Upper lobe of left lung (tissue), 4 donors: ENCODE data around the gene TNFAIP1.

Experiments
- POLR2AphosphoS5 ChIP-seq, 2 donors: sonication (generic); formaldehyde crosslinking; IDR thresholded peaks; one replicate each; pipeline ENCODE4 v1.5.1; 2017; ENCODE audit warnings: antibody characterized with exemption in 2 of 2
- TF ChIP-seq, protein P1 (sequence below), 6 experiments: fragments of 450-650 bp in 4 of 6; fragments of 200-600 bp in 2 of 6; sonication (generic) in 2 of 6; IDR thresholded peaks; one replicate each; pipeline ENCODE4 v1.5.1; 2016 to 2019; ENCODE audit warnings: antibody characterized with exemption in 6 of 6

DNA sequence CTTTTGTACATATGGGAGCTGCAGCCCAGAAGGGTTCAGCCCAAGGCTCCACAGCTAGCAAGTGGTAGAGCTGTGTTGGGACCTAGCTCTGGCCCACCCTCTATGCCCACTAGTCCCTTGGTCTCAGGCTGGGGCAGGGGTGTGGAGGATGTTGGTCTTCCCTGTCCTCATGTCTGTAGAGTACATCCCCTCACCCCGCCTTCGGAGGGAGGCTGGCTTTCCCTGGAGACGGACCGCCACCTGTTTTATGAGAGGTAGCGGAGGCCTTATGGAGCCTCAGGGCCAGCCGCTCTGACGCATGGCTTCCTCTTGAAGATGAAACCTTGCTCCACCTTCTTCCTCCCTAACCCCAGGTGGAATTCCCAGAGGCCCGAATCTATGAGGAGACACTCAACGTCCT, 8.4 kb downstream of the TNFAIP1 start:
- no peak for TF ChIP-seq POLR2AphosphoS5 (IDR thresholded peaks at IDR 0.05)
- TF ChIP-seq, protein P1, sequence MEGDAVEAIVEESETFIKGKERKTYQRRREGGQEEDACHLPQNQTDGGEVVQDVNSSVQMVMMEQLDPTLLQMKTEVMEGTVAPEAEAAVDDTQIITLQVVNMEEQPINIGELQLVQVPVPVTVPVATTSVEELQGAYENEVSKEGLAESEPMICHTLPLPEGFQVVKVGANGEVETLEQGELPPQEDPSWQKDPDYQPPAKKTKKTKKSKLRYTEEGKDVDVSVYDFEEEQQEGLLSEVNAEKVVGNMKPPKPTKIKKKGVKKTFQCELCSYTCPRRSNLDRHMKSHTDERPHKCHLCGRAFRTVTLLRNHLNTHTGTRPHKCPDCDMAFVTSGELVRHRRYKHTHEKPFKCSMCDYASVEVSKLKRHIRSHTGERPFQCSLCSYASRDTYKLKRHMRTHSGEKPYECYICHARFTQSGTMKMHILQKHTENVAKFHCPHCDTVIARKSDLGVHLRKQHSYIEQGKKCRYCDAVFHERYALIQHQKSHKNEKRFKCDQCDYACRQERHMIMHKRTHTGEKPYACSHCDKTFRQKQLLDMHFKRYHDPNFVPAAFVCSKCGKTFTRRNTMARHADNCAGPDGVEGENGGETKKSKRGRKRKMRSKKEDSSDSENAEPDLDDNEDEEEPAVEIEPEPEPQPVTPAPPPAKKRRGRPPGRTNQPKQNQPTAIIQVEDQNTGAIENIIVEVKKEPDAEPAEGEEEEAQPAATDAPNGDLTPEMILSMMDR (IDR thresholded peaks at IDR 0.05) = no peak
